Germinal center (tissue), 1 donor: ENCODE measurements around the gene SIRPA.

Source experiments
- DNase-seq: peaks from one replicate; pipeline ENCODE4 v3.0.0; 2012; ENCODE audit warnings: mixed read lengths, low spot score

The SIRPA gene

DNA sequence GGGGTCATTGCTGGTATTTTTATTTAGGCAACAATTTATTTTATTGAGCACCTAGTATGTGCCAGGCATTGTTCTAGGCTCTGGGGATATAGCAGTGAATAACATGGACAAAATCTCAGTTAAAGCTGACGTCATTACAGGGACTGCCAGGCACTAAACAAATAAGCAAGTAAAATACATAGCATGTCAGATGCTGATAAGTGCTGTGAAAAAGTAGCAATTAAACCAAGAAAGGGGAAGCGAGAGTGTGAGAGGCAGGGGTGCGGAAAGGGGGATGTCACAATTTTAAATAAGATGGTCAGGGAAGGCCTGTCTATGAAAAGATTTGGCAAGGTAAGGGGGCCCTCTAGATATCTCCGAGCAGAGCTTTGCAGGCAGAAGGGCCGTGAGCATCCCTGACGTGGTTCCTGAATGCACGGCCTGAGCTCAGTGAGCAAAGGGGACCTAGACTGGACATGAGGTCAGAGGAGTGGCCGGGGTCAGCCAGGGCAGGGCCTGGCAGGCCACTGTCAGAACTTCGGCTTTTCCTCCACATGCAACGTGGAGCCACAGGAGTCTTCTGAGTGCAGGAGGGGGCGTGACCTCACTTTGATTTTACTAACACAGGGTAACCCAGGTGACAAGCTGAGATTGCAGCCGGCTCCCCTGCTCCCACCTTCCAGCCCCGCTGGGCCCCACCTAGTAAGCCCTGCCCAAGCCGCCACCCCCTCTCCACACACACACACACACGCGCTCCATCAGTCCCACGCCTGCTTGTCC is 24.2 kb upstream of the SIRPA start:
- DNase-seq = peak; percentile 74

- no peak for DNase-seq
These were observed 23.3 kb upstream of the SIRPA start for GRCh38 chr20:1871807-1872458.

GRCh38 chr20:1872459-1873097 is 22.6 kb upstream of the SIRPA start:
- DNase-seq = no peak

DNA sequence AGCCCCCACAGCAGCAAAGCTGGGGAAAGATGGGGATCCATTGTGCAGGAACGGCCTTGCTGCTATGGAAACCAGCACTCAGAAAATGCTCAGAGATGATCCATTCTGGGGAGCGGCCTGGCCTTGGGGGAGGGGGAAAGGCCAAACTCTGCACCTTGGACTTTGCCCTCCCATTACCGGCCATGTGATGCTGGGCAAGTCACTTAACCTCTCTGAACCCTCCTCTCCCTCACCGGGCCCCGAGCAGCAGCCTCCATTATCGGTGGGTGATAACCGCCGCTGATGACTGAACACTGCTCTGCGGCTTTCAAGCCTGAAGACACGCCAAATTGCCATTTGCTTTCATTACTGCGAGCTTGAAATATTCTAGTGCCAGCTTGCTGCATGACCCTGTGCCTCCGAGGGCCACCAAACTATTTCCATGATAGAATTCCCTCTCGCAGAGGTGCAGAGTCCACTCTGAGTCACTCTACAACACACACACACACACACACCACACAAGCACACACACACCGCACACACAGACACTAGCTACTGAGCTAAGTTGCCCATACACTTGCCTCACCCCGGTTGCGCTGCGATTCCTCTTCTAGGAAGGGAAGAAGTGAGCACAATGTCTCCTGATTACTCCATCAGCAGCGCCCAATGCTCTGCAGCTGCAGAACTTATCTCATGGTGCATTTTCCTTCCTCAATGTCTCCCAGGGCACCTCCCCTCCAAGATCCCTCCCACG is 20.6 kb upstream of the SIRPA start:
- no peak for DNase-seq

GRCh38 chr20:1875183-1875554 is 20.0 kb upstream of the SIRPA start:
- no peak for DNase-seq

DNA sequence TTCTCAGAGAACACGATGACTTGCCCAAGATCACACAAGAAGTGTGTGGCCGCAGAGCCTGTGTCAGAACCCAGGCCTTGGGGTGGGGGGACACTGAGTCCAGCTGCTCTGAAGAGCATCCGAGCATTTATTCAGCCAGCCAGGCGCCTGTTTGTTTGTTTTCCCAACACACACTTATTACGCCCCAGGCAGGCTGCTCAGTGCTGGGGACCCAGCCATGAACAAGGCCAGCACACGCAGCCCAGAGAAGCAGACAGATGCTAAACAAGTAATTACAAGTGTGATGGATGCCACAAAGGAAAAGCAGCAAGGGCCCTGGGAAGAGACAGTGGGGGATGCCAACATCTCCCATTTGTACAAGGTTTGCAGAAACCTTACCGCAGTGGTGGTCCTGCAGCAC is 19.4 kb upstream of the SIRPA start:
- DNase-seq = no peak

DNA sequence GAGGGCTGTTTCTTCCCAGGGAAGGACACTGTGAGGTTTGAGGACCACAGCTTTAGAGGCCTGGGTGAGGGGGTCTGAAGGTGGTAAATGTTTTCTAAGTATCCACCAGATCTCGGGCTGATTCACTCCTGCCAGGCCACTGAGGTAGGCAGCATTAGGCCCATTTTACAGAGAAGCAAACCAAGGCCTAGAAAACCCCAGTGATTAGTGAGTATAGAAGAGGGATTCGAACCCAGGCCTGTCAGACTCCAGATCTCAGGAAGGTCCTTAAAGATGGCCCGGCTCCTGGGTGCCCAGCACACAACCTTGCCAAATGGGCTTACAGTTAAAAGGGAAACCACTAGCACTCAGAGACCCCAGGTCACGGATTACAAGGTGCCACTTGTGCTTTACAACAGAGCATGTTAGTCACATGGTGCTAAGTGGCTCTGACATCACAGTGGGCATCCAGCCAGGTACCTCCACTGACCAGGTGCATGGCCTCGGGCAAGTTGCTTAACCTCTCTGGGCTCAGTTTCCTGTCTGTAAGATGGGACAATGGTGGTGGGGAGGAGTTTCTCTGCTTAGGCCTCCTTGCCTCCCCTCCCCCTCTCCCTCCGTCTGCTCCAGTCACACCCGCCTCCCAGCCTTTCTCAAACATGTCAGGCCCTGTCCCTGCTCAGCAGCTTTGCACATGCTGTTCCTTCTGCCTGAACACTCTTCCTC is 18.8 kb upstream of the SIRPA start:
- no peak for DNase-seq

- DNase-seq = peak; percentile 84
These were observed 18.1 kb upstream of the SIRPA start for GRCh38 chr20:1876975-1877608.

GRCh38 chr20:1877609-1878200 is 17.5 kb upstream of the SIRPA start:
- DNase-seq = no peak

DNA sequence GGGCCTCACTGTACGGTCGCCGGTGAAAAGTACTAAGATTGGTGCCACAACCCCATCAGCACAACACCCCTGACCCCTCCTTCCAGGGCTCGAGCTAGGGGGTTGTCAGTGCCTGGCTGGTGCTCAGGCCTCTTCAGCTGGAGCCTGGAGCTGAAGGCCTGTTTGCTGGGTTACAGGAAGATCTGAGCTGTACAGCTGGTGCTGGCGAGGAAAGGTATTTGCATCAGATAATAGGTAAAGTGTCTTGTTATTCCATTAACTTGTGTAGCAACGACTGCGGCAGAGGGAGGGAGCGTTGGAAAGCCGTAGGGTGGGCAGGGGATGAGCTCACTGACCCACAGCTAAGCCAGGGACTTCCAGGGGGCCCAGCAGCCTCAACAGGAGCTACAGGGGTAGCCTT is 15.8 kb upstream of the SIRPA start:
- DNase-seq = no peak

DNA sequence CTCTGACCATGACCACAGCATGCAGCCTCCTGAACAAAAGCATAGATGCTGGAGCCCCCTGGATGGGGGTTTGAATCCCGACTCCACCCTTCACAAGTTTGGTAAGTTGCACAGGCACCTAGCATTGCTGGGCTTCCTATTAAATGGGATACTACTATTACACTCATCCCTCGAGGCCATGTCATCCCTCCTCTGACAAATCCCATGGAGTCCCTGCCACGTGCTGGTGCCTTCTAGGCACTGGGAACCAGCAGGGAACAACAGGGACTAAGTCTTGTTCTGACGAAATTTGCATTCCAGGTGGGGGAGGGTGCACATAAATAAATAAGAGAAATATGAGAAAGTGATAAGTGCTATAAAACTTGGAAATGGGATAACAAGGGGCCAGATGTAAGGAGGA is 15.3 kb upstream of the SIRPA start:
- no peak for DNase-seq

GRCh38 chr20:1880529-1881239 is 14.5 kb upstream of the SIRPA start:
- no peak for DNase-seq

DNA sequence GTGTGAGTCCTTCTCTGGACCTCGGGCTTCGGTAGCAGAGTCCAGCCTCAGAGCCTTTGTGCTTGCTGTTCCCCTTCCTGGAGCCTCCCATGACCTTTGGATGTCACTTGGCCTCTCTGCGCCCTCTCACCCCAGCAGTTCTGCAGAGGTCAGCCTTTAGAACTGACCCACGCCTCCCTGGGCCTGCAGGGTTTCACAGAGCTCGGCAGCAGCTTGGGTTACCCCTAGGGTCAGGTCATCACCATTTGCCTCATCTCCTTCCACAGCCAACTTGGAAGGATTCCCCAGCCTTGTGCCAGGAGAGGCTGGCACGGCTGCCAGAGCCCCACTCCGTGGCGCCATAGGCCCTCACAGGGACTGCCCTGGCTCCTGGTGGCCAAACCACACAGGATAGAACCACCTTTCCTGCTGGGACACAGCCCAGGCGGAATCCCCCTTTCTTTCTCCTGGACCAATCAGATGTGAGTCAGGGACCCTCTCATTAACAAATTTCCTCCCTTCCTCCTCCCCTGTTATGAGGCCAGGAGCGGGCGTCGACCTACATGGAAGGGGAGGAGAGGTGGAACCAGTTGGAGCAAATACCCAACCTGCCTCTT is 13.9 kb upstream of the SIRPA start:
- DNase-seq = no peak

DNA sequence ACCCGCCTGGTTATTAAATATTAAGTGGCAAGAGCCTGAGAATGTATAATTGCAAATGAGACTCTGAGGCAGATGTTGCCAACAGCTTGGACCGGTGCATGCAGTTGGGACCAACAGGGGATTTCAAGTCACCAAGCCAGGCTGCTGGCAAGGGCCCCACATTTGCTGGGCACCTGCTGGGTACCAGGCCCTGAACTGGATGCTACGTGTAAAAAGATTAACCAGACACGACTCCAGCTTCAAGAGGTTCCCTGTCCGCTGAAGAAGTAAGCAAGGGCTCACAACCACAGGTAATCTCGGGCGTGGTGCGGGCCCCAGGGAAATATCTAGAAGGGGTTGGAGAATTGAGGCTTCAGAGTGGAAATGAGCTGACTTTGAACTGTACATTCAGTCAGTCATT is 13.2 kb upstream of the SIRPA start:
- DNase-seq = no peak

GRCh38 chr20:1883986-1884385 is 11.2 kb upstream of the SIRPA start:
- DNase-seq = no peak

DNA sequence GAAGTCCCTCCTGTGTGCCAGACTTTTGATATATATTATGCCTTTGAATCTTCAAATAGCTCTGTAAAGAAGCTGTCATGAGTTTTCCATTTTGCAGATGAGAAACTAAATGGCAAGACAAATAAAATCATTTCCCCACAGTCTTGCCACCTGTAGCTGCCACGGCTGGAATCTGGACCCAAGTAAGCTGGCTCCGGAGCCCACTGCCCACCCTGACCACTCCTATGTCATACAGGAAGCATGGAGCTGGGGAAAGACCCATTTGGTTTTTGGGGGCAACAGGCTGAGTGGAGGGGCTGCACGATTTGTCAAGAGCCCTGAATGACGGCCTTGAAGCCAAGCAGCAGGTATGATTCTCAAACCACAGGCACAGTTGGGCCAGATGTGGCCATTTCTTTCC is 10.0 kb upstream of the SIRPA start:
- no peak for DNase-seq

GRCh38 chr20:1885940-1886693 is 9.1 kb upstream of the SIRPA start:
- DNase-seq = no peak

GRCh38 chr20:1887321-1887720 is 7.9 kb upstream of the SIRPA start:
- DNase-seq = no peak

DNA sequence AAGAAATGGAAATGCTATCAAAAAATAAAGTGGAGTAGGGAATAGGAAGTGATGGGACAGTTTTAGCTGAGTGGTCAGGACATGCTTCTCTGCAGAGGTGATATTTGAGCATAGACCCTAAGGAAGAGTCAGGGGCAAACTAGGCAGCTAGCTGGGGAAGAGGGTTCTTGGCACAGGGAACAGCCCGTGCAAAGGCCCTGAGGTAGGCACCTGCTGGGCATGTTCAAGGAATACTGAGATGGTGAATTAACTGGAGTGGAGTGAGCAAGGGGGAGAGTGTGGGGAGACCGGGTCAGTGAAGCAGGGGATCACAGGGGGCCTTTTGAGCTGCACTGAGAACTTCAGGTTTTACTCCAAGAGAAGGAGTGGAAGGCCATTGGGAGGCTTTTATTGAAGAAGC is 7.5 kb upstream of the SIRPA start:
- DNase-seq = no peak
